HG02870 (cell line): Measurements from ENCODE around the gene LENG1.

Source experiments
- ATAC-seq: cut with Tn5 transposase; IDR thresholded peaks from one replicate; pipeline ENCODE4 v1.9.1; 2021; ENCODE audit warnings: mild to moderate bottlenecking, moderate library complexity; ENCODE audit not compliant: unreplicated experiment

LENG1 gene

GRCh38 chr19:54142166-54142780, 17.2 kb downstream of the LENG1 start:
- no peak for ATAC-seq

GRCh38 chr19:54141356-54141755, 18.2 kb downstream of the LENG1 start:
- no peak for ATAC-seq

DNA sequence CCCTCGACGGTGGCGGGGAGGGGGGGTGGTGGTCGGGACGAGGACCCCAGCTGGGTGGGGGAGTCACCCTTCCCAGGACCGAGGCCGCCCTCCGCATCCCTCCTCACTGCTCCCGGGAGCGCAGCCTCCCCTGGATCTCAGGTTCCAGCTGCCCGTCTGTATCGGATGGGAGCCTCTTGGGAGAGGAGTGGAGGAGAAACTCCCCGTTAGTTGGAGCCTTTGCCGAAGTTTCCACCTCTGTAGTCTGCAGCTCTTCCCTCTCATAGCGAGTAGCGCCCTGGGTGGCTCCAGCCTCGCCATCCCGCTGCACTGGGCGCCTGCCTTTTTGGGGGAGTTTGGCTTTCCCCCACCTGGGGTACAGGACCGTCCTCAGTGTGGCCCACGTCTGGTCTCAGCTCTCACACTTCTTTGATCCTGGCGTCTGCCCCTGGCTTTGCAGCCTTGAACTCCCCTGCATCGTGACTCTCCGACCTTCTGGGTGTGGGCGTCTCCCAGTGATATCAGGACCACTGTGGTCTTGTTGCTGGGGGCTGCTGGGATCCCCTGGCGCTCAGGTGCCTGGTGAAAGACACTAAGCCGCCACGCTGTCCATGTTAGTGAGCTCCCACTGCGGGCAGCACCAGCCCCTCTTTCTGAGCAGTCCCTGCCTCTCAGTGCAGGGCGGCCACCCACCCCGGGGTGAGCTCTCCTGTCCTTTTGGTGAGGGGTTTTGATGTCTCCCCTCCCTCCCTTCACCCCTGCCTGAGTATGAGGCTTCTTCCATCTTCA, 20.8 kb downstream of the LENG1 start:
- ATAC-seq: no peak

- ATAC-seq: no peak
These were observed 21.6 kb downstream of the LENG1 start, which contains the start of gene CNOT3 for GRCh38 chr19:54137699-54138488. Gene CNOT3 (plus strand): TSS chr19:54137762. CDS start chr19:54142979, 5,217 bp downstream.

DNA sequence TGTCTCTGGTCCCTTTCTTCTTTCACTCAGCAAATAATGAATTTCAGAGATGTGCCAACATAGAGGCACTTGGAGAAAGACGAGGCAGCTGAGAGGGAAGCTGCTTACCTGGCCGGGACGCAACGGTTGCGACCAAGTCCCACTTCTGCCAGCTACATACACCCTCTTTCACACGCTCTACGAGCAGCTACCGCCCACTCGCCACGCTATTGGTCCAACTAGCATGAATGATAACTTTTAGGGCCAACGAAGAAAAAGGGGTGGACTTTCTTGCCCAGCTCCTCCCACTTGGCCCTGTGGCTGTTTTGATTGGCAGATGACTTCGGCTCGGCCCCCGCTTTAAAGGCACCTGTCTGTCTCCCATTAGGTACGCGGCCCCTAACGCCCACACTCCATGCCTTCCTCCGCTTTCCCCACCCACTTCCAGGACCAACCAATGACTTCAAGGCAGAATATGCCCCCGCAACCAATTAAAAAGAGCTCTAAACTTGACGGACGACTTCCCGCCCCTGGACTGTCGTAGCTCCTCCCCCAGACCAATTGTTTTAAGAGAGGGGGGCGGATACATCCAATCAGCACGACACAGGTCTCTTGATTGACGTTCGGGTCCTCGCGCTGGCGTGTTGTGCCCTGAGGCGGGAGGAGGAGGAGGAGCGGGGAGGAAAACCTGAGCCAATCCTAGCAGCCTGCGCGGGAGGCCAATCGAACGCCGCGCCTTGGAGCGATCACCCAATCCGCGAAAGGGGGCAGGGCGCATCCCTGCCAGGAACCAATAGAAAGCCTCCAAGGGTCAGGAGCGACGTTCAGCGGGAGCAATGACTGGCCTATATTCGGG, 22.4 kb downstream of the LENG1 start:
- peak; percentile 75 for ATAC-seq

- no peak for ATAC-seq
These were observed 23.2 kb downstream of the LENG1 start for GRCh38 chr19:54136086-54136863.

- no peak for ATAC-seq
These were observed 25.4 kb downstream of the LENG1 start for GRCh38 chr19:54133957-54134590.

GRCh38 chr19:54133312-54133956, 26.1 kb downstream of the LENG1 start:
- no peak for ATAC-seq

GRCh38 chr19:54129617-54129996, 29.9 kb downstream of the LENG1 start:
- no peak for ATAC-seq

- no peak for ATAC-seq
These were observed 30.5 kb downstream of the LENG1 start for GRCh38 chr19:54128796-54129616.

GRCh38 chr19:54128441-54128725, 31.1 kb downstream of the LENG1 start:
- no peak for ATAC-seq

DNA sequence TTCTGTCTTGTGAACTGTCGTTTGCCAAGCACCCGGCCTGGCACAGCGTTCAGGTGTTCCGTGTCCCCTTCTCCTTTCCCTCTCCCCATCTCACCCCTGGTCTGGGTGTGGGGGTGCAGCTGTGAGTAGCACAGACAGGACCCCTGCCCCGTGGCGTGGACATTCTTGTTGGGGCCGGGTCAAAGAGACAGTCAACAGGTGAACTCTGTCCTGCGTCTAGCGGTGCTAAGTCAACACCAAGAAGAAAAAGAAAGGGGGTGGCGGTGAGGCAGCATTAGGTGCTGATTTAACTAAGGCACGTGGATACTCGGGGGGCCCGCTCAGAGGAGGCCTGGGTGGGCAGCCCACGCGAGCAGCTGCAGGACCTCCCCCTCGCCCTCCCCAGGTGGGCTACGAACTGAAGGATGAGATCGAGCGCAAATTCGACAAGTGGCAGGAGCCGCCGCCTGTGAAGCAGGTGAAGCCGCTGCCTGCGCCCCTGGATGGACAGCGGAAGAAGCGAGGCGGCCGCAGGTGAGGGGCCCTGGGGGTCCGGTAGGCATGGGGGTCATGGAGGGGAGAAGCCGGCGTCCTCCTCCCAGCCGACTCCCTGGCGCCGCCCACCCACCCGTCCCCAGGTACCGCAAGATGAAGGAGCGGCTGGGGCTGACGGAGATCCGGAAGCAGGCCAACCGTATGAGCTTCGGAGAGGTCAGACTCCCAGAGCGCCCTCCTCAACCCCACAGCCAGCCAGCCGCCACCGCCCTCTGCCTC, 31.7 kb downstream of the LENG1 start:
- no peak for ATAC-seq

- ATAC-seq: no peak
These were observed 33.8 kb downstream of the LENG1 start for GRCh38 chr19:54125713-54126112.

DNA sequence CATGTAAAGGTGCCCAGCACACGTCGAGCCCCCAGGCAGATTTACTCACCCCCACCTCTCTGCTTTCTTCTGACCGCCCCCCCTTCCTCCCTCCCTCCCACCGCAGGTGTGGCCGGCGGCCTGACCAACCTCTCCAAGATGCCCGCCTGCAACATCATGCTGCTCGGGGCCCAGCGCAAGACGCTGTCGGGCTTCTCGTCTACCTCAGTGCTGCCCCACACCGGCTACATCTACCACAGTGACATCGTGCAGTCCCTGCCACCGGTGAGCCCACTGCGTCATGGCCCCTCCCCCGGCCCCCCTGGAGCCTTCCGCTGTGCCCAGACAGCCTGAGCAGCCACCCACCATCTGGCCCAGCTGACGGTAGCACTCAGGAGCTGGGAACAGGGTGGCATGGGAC, 35.1 kb downstream of the LENG1 start:
- no peak for ATAC-seq

DNA sequence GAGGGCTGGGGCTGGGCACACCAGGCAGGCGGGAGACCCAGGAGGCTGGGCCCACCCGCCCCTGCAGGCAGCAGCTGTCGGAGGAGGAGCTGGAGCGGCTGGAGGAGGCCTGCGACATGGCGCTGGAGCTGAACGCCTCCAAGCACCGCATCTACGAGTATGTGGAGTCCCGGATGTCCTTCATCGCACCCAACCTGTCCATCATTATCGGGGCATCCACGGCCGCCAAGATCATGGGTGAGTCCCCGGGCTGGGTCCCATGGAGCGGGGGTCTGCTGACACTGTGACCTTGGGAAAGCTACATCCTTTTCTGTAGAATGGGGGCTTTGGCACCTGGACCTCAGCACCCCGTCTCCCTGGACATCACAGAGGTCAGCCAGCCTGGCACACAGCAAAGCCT, 35.8 kb downstream of the LENG1 start:
- no peak for ATAC-seq

- no peak for ATAC-seq
These were observed 38.3 kb downstream of the LENG1 start for GRCh38 chr19:54121259-54121658.

- ATAC-seq: peak; percentile 70
These were observed 44.1 kb downstream of the LENG1 start, which contains the start of the genes PRPF31 and TFPT for GRCh38 chr19:54115109-54116063. Gene PRPF31 (plus strand): TSS chr19:54115754. CDS start chr19:54118279, 2,525 bp downstream. Gene TFPT (minus strand): TSS chr19:54115657. CDS start chr19:54115269, 388 bp downstream.
